HepG2 (cell line): Measurements from ENCODE around the gene BAHCC1. TPM values are rescaled to one million over a fixed set of nuclear protein-coding genes. Genes with fewer than 3 reads are reported as not detected.

Experiments used
- ATAC-seq: fragments of 200-7000 bp; cut with Tn5 transposase; 3 replicates; pipeline ENCODE4 v1.9.1; 2020; ENCODE audit warnings: mild to moderate bottlenecking, moderate library complexity
- BruUV-seq: library from RNA; stranded (reverse); fragments of 400-500 nt; replicated peaks from 2 replicates; lab custom pipeline; 2021; lab: Mats Ljungman, UMichigan
- CTCF ChIA-PET: fragments of 300-600 bp; formaldehyde crosslinking; extraction: SDS; loops from one replicate; lab custom pipeline; 2021; ENCODE audit warnings: low total read pairs, inconsistent platforms, low intra/inter-chr PET ratio; lab: Yijun Ruan, JAX
- POLR2A ChIA-PET: fragments of 350-600 bp; sonication (Branson Sonifier 250); formaldehyde crosslinking; loops from one replicate; lab custom pipeline; 2020; ENCODE audit warnings: antibody characterized with exemption, inconsistent platforms; lab: Yijun Ruan, JAX
- DNase-seq: peaks from one replicate; pipeline ENCODE4 v3.0.0-alpha.2; 2015; ENCODE audit warnings: low spot score
- FAIRE-seq: peaks from 3 replicates; lab custom pipeline; 2011; peaks lifted over from hg19 to GRCh38; lab: Jason Lieb, UNC
- H2AFZ ChIP-seq: one replicate; pipeline ENCODE4 v1.6.1; 2011; ENCODE audit warnings: low read length, inconsistent platforms
- H3K27ac ChIP-seq: fragments of 300-600 bp; 3 replicates; pipeline ENCODE4 v1.8.0; 2011; ENCODE audit warnings: mixed run types, mild to moderate bottlenecking, mixed read lengths, low read length, inconsistent platforms; ENCODE audit not compliant: insufficient read depth; ENCODE audit errors: extremely low read length
- H3K27me3 ChIP-seq, 2 experiments: fragments of 200-600 bp in 1 of 2; 2 replicates in 1 of 2; 3 replicates in 1 of 2; pipeline versions ENCODE4 v1.6.0 to v1.8.0; 2011; ENCODE audit warnings: low read length in 2 of 2, mild to moderate bottlenecking in 2 of 2, moderate library complexity in 2 of 2, inconsistent platforms in 1 of 2; ENCODE audit not compliant: insufficient read depth in 2 of 2, control insufficient read depth in 1 of 2
- H3K36me3 ChIP-seq, 2 experiments: fragments of 200-600 bp in 1 of 2; replicated peaks in 1 of 2; 2 replicates in 1 of 2; 3 replicates in 1 of 2; pipeline versions ENCODE4 v1.5.1 to v1.8.0; 2011; ENCODE audit warnings: low read length in 2 of 2, inconsistent platforms in 1 of 2; ENCODE audit not compliant: insufficient read depth in 2 of 2, control insufficient read depth in 1 of 2
- H3K4me1 ChIP-seq: 2 replicates; pipeline ENCODE4 v1.5.1; 2012; ENCODE audit warnings: low read length, inconsistent platforms; ENCODE audit not compliant: insufficient read depth
- H3K4me2 ChIP-seq: 2 replicates; pipeline ENCODE4 v1.6.0; 2011; ENCODE audit warnings: low read depth, low read length, inconsistent platforms
- H3K4me3 ChIP-seq, 3 experiments: fragments of 200-600 bp in 1 of 3; sonication (generic), shearing (Covaris generic) in 1 of 3; replicated peaks in 1 of 3; 2 replicates each; pipeline ENCODE4 v1.5.1; 2011 to 2016; ENCODE audit warnings: low read length in 3 of 3, inconsistent platforms in 2 of 3, low read depth in 2 of 3, mild to moderate bottlenecking in 2 of 3, control low read depth in 1 of 3, mixed read lengths in 1 of 3; ENCODE audit not compliant: insufficient read depth in 1 of 3
- H3K79me2 ChIP-seq: one replicate; pipeline ENCODE4 v1.6.1; 2011; ENCODE audit warnings: low read length, inconsistent platforms; ENCODE audit not compliant: insufficient read depth
- H3K9ac ChIP-seq: 2 replicates; pipeline ENCODE4 v1.6.0; 2011; ENCODE audit warnings: mild to moderate bottlenecking, low read depth, low read length, inconsistent platforms; ENCODE audit not compliant: insufficient read depth
- H3K9me3 ChIP-seq: 2 replicates; pipeline ENCODE4 v1.5.1; 2012; ENCODE audit warnings: mild to moderate bottlenecking, low read length
- H4K20me1 ChIP-seq: 2 replicates; pipeline ENCODE4 v1.6.0; 2011; ENCODE audit warnings: inconsistent platforms, mild to moderate bottlenecking, low read length, moderate library complexity; ENCODE audit not compliant: insufficient read depth
- ZNF670 ChIP-seq: sonication (generic); formaldehyde crosslinking; IDR thresholded peaks from 2 replicates; pipeline ENCODE4 v1.8.0; 2022; ENCODE audit warnings: mild to moderate bottlenecking, missing genetic modification reagents, borderline replicate concordance
- ZNF746 ChIP-seq: sonication (generic); formaldehyde crosslinking; IDR thresholded peaks from 2 replicates; pipeline ENCODE4 v1.8.0; 2022; ENCODE audit warnings: mild to moderate bottlenecking, missing genetic modification reagents
- WGBS: methylation state at CpG from one replicate; pipeline ENCODE4 v1.1.6; 2017; ENCODE audit warnings: low lambda C conversion rate; 5-methylcytosine and 5-hydroxymethylcytosine counted together
- in situ Hi-C: cut with HindIII; loops from 2 replicates; pipeline ENCODE4 v1.10.0; 2017; ENCODE audit warnings: low pct_unique_long_range_greater_than_20kb; ENCODE audit not compliant: extremely low pct_ligation_motif_present
- intact Hi-C: fragments of 100-400 bp; cut with micrococcal nuclease; formaldehyde crosslinking; loops from one replicate; pipeline ENCODE4 v1.10.0; 2022; ENCODE audit not compliant: unreplicated experiment
- polyA plus RNA-seq, 8 experiments: library from polyadenylated mRNA; depleted of rRNA in 3 of 8; stranded (reverse) in 7 of 8; unstranded in 1 of 8; fragments of >200 nt; fragmentation: Illumina TruSeq in 4 of 8; extraction: Trizol in 4 of 8; gene quantifications; 2 replicates each; pipeline versions ENCODE4 v1.2.1 to v1.2.3, GENCODE V29; 2011 to 2016; ENCODE audit warnings: low read depth in 4 of 8, missing spikeins in 1 of 8, mixed read lengths in 1 of 8; ENCODE audit not compliant: insufficient read depth in 1 of 8
- total RNA-seq, 5 experiments: library from RNA; depleted of rRNA; stranded (reverse); fragments of >200 nt; fragmentation: Illumina TruSeq; extraction: Trizol; gene quantifications; 2 replicates each; pipeline ENCODE4 v1.2.3, GENCODE V29; 2016; ENCODE audit warnings: low read depth in 1 of 5
- TF ChIP-seq, protein P1 (sequence below): sonication (generic); formaldehyde crosslinking; IDR thresholded peaks from 2 replicates; pipeline ENCODE4 v1.4.0; 2020; ENCODE audit warnings: missing genetic modification reagents, borderline replicate concordance

The BAHCC1 gene
- total and polyA plus RNA-seq, 2 of the 13 experiments (the other 11 are each of a cell fraction or from before 2014, with no cell fraction given) = 1.4 to 1.7 TPM

DNA sequence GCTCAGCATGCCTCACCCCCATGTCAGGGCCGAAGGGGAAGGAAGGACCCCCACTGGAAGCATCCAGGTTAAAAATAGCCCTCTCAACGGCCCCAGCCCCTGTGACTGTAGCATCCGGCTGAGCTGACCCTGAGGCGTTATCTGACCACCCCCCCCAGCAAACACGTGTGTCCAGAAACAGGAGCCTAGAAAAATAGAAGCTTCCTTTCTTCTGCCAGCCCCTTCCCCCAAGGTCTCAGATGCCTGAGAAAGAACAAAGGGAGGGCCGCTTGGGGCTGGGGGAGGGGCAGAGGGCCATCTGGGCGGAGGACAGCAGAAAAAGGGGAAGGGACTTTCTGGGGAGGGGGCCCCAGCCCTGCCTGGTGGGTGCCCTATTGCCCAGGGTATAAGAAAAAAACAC, 61.5 kb downstream of the BAHCC1 start (continued):
- TF ChIP-seq, protein P1, sequence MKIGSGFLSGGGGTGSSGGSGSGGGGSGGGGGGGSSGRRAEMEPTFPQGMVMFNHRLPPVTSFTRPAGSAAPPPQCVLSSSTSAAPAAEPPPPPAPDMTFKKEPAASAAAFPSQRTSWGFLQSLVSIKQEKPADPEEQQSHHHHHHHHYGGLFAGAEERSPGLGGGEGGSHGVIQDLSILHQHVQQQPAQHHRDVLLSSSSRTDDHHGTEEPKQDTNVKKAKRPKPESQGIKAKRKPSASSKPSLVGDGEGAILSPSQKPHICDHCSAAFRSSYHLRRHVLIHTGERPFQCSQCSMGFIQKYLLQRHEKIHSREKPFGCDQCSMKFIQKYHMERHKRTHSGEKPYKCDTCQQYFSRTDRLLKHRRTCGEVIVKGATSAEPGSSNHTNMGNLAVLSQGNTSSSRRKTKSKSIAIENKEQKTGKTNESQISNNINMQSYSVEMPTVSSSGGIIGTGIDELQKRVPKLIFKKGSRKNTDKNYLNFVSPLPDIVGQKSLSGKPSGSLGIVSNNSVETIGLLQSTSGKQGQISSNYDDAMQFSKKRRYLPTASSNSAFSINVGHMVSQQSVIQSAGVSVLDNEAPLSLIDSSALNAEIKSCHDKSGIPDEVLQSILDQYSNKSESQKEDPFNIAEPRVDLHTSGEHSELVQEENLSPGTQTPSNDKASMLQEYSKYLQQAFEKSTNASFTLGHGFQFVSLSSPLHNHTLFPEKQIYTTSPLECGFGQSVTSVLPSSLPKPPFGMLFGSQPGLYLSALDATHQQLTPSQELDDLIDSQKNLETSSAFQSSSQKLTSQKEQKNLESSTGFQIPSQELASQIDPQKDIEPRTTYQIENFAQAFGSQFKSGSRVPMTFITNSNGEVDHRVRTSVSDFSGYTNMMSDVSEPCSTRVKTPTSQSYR (CRISPR knock-in tag) = peak; percentile 52; the same call in 1 of the 2 replicates

DNA sequence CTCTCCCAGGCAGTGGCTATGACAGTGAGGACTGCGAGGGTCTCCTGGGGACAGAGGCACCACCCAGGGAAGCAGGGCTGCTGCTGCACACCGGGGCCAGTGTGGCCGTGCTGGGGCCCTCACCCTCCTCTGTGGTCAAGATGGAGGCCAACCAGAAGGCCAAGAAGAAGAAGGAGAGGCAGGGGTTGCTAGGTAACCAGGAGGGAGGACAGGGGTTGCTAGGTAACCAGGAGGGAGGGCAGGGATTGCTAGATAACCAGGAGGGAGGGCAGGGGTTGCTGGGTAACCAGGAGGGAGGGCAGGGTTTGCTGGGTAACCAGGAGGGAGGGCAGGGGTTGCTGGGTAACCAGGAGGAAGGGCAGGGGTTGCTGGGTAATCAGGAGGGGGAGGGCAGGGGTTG, 62.1 kb downstream of the BAHCC1 start:
- ChIA-PET POLR2A (no interaction called here), CTCF (no interaction called here)
- Histone ChIP-seq H3K27me3 (no peaks in the 10 kb centered on the region; a peak in 1 of 5 replicates), H2AFZ (no peak overlapping the region), H3K27ac (no peak overlapping the region), H3K4me2 (no peak overlapping the region), H3K4me3 (no peak overlapping the region), H3K4me1 (peaks cover 11% of the 10 kb centered on the region), H4K20me1 (no peaks in the 10 kb centered on the region), H3K36me3 (no peaks in the 10 kb centered on the region; a peak in 1 of 5 replicates), H3K9me3 (no peaks in the 10 kb centered on the region), H3K9ac (no peak overlapping the region), H3K79me2 (no peaks in the 10 kb centered on the region)
- DNase-seq = no peak
- whole genome bisulfite sequencing = 94% methylated on average over 3 of the region's 3 CpGs
- BruUV-seq = no TSS peak
- FAIRE-seq = no peak
- peak; percentile 74; the same call in 1 of the 2 replicates for TF ChIP-seq ZNF746
- TF ChIP-seq ZNF670 (CRISPR knock-in tag) = no peak
- in situ Hi-C loops (no loop called here), intact Hi-C loops (no loop called here)
- ATAC-seq = no peak
